ENCODE measurements around the gene MZT2A.
A peak's percentile ranks its signal among the peaks of the same experiment; 100 is the strongest.
"Not testable (repeated sequence)": the region's sequence is repeated elsewhere in the genome, so short reads cannot be mapped to it uniquely, and the experiment has no call there.

The MZT2A gene

GRCh38 chr2:131492015-131492417, at the start of gene MZT2A:
Gene MZT2A, minus strand, starts transcription at chr2:131492397. Its CDS starts 21 bp downstream, at chr2:131492376.
- not testable (repeated sequence) for DNase-seq (ENCODE audit: low read depth in 2 of 2)

- DNase-seq (ENCODE audit: low read depth in 2 of 2), result not testable (repeated sequence)
Observed at GRCh38 chr2:131538856-131539255, 46.7 kb upstream of the MZT2A start.

- DNase-seq (ENCODE audit: low read depth in 2 of 2), result not testable (repeated sequence)
Observed at GRCh38 chr2:131536841-131537240, 44.6 kb upstream of the MZT2A start.

- not testable (repeated sequence) for DNase-seq (ENCODE audit: low read depth in 2 of 2)
Observed at GRCh38 chr2:131535951-131536826, 44.0 kb upstream of the MZT2A start.

- DNase-seq (ENCODE audit: low read depth in 2 of 2), result no peak
Observed at GRCh38 chr2:131535526-131535925, 43.3 kb upstream of the MZT2A start.

GRCh38 chr2:131534965-131535364, 42.8 kb upstream of the MZT2A start:
- DNase-seq (ENCODE audit: low read depth in 2 of 2), result not testable (repeated sequence)

GRCh38 chr2:131534317-131534672, 42.1 kb upstream of the MZT2A start:
- DNase-seq (ENCODE audit: low read depth in 2 of 2), result not testable (repeated sequence)

GRCh38 chr2:131533609-131534316, 41.6 kb upstream of the MZT2A start:
- not testable (repeated sequence) for DNase-seq (ENCODE audit: low read depth in 2 of 2)

GRCh38 chr2:131532723-131533608, 40.8 kb upstream of the MZT2A start:
- not testable (repeated sequence) for DNase-seq (ENCODE audit: low read depth in 2 of 2)

- not testable (repeated sequence) for DNase-seq (ENCODE audit: low read depth in 2 of 2)
Observed at GRCh38 chr2:131531547-131532185, 39.5 kb upstream of the MZT2A start.

- not testable (repeated sequence) for DNase-seq (ENCODE audit: low read depth in 2 of 2)
Observed at GRCh38 chr2:131530626-131531344, 38.6 kb upstream of the MZT2A start.

- not testable (repeated sequence) for DNase-seq (ENCODE audit: low read depth in 2 of 2)
Observed at GRCh38 chr2:131529864-131530445, 37.8 kb upstream of the MZT2A start.

GRCh38 chr2:131528981-131529863, 37.0 kb upstream of the MZT2A start:
- DNase-seq (ENCODE audit: low read depth in 2 of 2), result not testable (repeated sequence)

- peak; percentile 46 to 77 for DNase-seq (ENCODE audit: low read depth in 2 of 2)
Observed at GRCh38 chr2:131527131-131528001, 35.2 kb upstream of the MZT2A start, which contains the start of gene CCDC74A. Gene CCDC74A, plus strand, starts transcription at chr2:131527888. Its CDS starts 83 bp downstream, at chr2:131527971.

GRCh38 chr2:131525256-131525655, 33.1 kb upstream of the MZT2A start:
- not testable (repeated sequence) for DNase-seq (ENCODE audit: low read depth in 2 of 2)

- no peak for DNase-seq (ENCODE audit: low read depth in 2 of 2)
Observed at GRCh38 chr2:131521961-131522781, 30.0 kb upstream of the MZT2A start.

- DNase-seq (ENCODE audit: low read depth in 2 of 2), result not testable (repeated sequence)
Observed at GRCh38 chr2:131521524-131521923, 29.3 kb upstream of the MZT2A start.
